ENCODE measurements around the gene NF1.
A peak's percentile ranks its signal among the peaks of the same experiment; 100 is the strongest.
"Not testable (repeated sequence)": the region's sequence is repeated elsewhere in the genome, so short reads cannot be mapped to it uniquely, and the experiment has no call there.

NF1 gene

DNA sequence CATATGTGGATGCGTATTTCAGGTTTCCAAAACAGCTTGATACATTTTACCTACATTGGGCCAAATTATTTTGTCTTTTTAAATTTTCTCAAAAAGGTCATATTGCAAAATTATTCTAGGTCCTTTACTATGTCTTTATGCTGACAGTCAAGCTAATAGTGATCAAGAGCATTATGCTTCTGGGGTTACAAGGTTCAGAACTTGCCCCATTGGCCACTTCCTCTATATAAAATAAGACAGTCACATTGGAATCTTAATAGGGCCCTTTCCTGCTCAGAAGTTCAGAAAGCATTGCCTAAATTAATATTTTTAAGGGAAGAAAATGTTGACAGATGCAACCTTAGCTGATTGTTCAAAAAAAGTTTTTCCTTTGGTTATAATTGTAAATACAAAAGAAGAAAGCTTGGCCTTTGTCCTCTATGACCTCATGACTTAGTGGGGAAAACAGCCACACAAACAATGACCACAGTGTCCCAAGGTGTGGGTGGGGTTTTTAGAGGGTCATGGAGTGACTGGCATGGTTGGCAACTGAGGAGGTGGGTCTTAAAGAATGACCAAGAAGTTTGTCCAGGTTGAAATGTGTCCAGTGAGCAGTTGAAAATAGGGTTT is 284.9 kb downstream of the NF1 start:
- DNase-seq (ENCODE audit: low read depth in 2 of 3, low spot score in 2 of 3): no peak

DNA sequence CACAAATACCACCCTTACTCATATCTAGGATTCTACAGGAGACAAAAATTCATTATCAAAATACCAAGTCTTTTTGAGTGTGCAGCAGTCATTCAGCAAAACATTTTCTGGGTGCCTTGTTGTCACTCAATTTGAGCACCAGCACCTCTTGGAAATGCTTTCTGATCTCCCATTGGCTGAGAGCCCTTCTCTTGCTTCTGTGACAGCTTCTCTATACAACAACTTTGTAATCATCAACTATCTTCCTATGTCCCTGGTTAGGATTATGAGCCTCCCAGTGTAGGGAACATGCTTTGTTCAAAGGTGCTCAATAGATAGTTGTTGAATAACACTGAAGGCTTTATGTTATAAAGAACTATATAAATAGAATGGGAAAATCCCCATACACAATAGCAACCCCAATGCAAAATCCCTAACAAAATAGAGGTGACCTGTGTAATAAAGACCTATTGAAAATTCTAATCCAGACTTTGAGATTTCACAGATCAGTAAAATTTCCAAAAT is 286.4 kb downstream of the NF1 start:
- DNase-seq (ENCODE audit: low read depth in 2 of 3, low spot score in 2 of 3): no peak

- DNase-seq (ENCODE audit: low read depth in 2 of 3, low spot score in 2 of 3): not testable (repeated sequence)
Observed at GRCh38 chr17:31382668-31383275, 288.0 kb downstream of the NF1 start.

- DNase-seq (ENCODE audit: low read depth in 2 of 3, low spot score in 2 of 3): not testable (repeated sequence)
Observed at GRCh38 chr17:31383488-31383887, 288.7 kb downstream of the NF1 start.

GRCh38 chr17:31385428-31386285 is 290.9 kb downstream of the NF1 start:
- DNase-seq (ENCODE audit: low read depth in 2 of 3, low spot score in 2 of 3): no peak

GRCh38 chr17:31386542-31387075 is 291.8 kb downstream of the NF1 start:
- no peak for DNase-seq (ENCODE audit: low read depth in 2 of 3, low spot score in 2 of 3)

DNA sequence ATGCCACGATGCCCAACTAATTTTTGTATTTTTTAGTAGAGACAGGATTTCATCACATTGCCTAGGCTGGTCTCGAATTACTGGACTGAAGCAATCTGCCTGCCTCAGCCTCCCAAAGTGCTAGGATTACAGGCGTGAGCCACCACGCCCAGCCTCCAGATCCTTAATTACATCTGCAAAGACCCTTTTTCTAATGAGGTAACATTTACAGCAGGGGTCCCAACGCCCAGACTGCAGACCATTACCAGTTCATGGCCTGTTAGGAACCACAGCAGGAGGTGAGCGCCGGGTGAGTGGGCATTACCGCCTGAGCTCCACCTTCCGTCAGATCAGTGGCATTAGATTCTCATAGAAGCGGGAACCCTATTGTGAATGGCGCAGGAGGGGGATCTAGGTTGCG is 292.7 kb downstream of the NF1 start:
- DNase-seq (ENCODE audit: low read depth in 2 of 3, low spot score in 2 of 3): no peak

DNA sequence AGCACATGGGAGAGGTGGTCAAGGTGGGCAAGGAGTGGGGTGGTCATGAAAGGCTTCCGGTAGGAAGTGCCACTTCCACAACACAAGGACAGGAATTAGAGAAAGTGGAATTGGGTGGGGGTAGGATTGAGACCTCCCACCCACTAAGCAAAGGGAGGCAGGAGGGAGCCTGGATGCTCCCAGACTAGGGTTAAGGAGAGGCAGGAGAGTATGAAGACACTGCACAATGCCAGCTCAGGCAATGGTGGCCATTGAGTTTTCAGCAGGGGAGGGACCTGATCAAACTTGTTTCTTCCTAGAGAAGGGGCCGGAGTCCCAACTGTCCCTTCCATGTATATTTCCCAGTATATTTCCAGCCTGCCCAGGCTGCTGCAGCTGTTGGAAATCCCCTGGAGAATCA is 293.6 kb downstream of the NF1 start:
- DNase-seq (ENCODE audit: low read depth in 2 of 3, low spot score in 2 of 3): no peak

- peak in 1 of 3 experiments; percentile 22 for DNase-seq (ENCODE audit: low read depth in 2 of 3, low spot score in 2 of 3)
Observed at GRCh38 chr17:31388770-31389656, 294.2 kb downstream of the NF1 start.

DNA sequence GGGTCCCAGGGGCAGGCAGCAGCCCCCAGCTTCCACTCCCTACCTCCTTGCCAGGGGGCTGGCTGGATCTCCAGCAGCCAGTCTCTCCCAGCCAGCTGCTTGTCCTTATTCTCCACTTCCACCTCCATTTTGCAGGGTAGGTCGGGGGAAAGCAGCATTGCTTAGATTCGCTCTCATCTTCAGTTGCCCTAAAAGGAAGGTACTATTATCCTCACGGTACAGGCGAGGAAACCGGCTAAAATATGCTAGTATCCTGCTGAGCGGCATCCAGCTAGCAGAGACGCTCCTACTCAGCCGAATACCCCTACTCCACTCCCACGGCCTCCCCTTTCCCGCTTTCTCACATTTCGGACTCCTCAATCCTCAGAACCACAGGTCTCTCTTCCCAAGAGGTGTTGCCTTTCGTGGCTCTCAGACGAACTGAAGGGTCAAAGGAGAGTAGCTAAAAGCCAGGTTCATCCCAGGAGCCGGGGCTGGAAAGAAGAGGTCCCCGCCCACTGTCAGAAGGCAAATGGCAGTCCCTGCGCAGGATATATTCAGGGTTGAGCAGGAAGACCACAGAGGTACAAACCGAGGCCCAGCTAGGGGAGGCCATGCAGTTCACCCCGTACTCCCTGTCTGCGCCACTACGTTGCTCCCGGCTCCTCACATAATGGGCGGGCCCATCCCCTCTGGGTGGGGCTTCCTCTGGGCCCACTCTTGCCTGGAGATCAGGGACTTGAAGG is 295.0 kb downstream of the NF1 start:
- DNase-seq (ENCODE audit: low read depth in 2 of 3, low spot score in 2 of 3): no peak

GRCh38 chr17:31390426-31390747 is 295.6 kb downstream of the NF1 start:
- DNase-seq (ENCODE audit: low read depth in 2 of 3, low spot score in 2 of 3): no peak

DNA sequence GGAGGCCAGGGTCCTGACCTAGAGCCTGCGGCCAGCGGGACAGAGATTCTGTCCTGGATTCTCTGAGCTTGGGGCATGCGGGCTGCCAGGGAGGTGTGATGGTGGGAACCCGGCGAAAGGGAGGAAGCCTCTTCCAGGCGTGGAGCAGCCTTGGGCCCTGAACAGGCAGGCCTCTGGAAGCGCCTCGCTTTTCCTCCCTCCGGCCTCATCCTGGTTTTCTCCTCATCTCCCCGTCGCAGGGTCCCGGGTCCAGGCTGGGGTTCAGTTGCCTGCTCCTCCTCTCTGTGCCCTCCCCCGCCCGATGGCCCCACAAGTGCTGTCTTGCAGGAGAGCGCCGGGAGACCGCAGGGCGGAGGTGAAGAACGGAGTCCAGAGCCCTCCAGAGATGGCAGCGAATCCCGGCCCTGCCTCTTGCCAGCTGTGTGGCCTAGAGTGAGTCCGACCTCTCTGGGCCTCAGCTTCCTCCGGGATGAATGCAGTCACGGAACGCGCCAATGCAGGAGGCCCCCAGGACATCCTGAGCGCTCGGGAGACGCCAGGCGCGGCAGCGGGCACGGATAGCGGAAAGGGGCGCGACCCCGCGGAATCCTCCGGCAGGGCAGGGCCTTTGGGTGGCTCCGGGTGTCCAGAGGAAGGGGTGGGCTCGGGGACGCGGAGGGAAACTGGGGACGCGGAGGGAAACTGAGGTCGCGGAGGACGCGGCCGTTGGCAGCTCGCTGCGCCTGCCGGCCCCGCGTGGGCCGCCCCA is 296.1 kb downstream of the NF1 start:
- DNase-seq (ENCODE audit: low read depth in 2 of 3, low spot score in 2 of 3): no peak

DNA sequence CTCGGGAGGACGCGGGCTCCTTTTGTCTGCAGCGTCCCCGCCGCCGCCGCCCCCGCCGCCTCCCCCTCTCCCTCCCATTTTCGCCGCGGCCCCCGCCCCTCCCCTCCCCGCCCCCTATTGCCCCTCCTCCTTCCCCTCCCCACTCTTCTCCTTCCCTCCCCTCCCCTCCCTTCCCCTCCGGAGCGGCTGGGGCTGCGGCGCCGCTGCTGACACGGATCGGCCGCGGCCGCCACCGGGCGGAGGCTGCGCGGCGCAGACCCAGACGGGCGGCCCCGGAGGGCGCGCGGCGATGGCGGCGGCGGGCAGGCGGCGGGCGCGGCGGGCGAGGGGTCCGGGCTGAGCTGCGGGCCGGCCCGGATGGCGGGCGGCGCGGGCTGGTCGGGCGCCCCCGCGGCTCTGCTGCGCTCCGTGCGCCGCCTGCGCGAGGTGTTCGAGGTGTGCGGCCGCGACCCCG is 296.7 kb downstream of the NF1 start, which contains the start of gene RAB11FIP4:
Gene RAB11FIP4, plus strand, starts transcription at position 180 of the 454 bp plus-strand sequence. Its CDS starts 178 bp downstream, at position 358.
- DNase-seq (ENCODE audit: low read depth in 2 of 3, low spot score in 2 of 3): no peak

DNA sequence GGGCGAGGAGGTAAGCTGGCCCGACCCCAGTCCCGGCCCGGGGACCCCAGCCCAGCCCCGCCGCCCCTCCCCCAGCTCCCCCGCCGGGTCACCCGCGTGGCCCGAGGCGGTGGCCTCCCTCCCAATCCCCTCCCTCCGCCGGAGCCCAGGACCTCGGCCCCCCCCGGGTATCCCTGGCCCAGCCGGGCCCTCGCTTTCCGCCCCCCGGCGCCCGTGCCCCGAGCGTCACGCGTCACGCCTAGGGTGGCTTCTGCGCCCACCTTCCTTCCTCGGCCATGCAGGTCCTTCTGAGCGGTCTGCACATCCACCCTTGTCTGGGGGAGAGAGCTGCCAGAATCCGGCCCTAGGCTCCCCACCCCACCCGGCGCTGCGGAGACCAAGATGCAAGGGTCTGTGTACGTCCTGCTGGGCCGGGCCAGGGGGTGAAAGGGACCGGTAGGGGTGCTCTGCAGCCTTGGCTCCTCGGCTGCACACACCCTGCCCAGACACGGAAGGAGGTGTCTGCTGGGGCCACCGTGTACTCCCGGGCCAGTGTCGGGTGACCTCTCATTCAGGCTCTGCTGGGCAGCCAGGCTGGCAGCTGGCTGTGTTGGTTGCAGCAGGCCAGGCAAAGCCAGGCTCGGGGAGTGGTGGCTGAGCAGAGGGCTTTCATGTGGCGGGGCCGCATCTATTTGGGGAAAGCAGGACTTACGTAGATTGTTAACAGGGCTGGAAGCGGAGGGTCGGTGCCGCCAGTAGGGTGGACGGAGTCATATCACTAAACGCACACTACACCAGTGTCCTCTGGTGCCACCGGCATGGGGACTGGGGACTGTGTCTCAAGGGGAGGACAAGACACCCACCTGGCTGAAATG is 297.5 kb downstream of the NF1 start:
- DNase-seq (ENCODE audit: low read depth in 2 of 3, low spot score in 2 of 3): no peak

- DNase-seq (ENCODE audit: low read depth in 2 of 3, low spot score in 2 of 3): no peak
Observed at GRCh38 chr17:31392856-31393748, 298.3 kb downstream of the NF1 start.

GRCh38 chr17:31393749-31394146 is 299.0 kb downstream of the NF1 start:
- no peak for DNase-seq (ENCODE audit: low read depth in 2 of 3, low spot score in 2 of 3)

- no peak for DNase-seq (ENCODE audit: low read depth in 2 of 3, low spot score in 2 of 3)
Observed at GRCh38 chr17:31394544-31394943, 299.8 kb downstream of the NF1 start.

Measured in activated CD8-positive, alpha-beta memory T cell treated with anti-CD3 and anti-CD28 coated beads for 48 hours (primary cell).